GM12873 (cell line): ENCODE measurements around the gene NEB.

Experiments used
- CTCF ChIP-seq: IDR thresholded peaks from 2 replicates; pipeline ENCODE4 v1.5.1; 2012; ENCODE audit warnings: low read depth, mild to moderate bottlenecking, moderate library complexity, low read length, control low read depth; ENCODE audit not compliant: insufficient read depth; ENCODE audit errors: missing control alignments

Gene NEB

DNA sequence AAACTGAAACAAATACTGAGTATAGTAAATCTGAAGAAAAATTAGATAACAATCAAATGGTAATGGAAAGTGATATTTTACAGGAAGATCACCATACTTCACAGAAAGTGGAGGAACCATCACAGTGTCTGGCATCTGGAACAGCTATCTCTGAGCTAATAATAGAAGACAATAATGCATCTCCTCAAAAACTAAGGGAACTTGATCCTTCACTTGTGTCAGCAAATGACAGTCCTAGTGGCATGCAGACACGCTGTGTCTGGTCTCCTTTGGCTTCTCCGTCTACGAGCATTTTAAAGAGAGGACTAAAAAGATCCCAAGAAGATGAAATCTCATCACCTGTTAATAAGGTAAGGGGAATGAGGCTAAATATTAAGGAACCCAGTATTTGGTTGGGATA is 268.5 kb downstream of the NEB start:
- TF ChIP-seq CTCF: no peak

GRCh38 chr2:151459358-151459757 is 274.9 kb downstream of the NEB start:
- TF ChIP-seq CTCF: no peak

GRCh38 chr2:151439127-151439526 is 295.1 kb downstream of the NEB start:
- no peak for TF ChIP-seq CTCF

DNA sequence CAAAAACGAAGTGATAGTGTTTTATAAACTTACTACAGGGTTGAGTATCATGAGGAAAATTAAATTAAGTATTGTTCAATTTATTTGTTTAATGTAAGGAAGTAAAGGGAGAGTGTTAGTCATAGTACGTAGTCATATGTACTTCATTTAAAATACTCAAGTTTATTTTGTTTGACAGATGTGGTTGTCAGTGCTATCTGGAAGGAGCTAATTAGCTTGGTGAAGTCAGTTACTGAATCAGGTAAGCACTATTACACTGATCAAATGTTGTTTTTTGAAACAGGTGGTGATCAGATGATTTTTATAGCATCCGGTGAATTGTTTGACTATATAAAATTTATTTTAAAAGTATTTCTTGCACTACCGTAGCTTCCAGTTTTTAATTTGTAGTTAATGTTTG is 295.8 kb downstream of the NEB start:
- TF ChIP-seq CTCF: no peak

GRCh38 chr2:151437630-151438029 is 296.6 kb downstream of the NEB start:
- peak; percentile 36 for TF ChIP-seq CTCF
